GM18499 (cell line): ENCODE results near the gene SPDYE16.
"Not testable (repeated sequence)": the region's sequence is repeated elsewhere in the genome, so short reads cannot be mapped to it uniquely, and the experiment has no call there.

Experiments used
- ATAC-seq: cut with Tn5 transposase; IDR thresholded peaks from one replicate; pipeline ENCODE4 v1.9.1; 2021; ENCODE audit warnings: moderate number of reproducible peaks; ENCODE audit not compliant: insufficient read depth, unreplicated experiment

The SPDYE16 gene

GRCh38 chr7:76543197-76543596, at the start of gene SPDYE16:
SPDYE16 (minus strand) TSS chr7:76543297; CDS start chr7:76541459, 1,838 bp downstream.
- not testable (repeated sequence) for ATAC-seq

- not testable (repeated sequence) for ATAC-seq
These were observed 49.6 kb upstream of the SPDYE16 start for GRCh38 chr7:76592694-76593093.

GRCh38 chr7:76591602-76592304, 48.7 kb upstream of the SPDYE16 start:
- peak; percentile 85 for ATAC-seq

- ATAC-seq = not testable (repeated sequence)
These were observed 47.9 kb upstream of the SPDYE16 start for GRCh38 chr7:76591033-76591432.

GRCh38 chr7:76588586-76588985, 45.5 kb upstream of the SPDYE16 start:
- not testable (repeated sequence) for ATAC-seq

- not testable (repeated sequence) for ATAC-seq
These were observed 43.7 kb upstream of the SPDYE16 start for GRCh38 chr7:76586585-76587315.

- ATAC-seq = not testable (repeated sequence)
These were observed 40.7 kb upstream of the SPDYE16 start for GRCh38 chr7:76583636-76584281.

GRCh38 chr7:76582848-76583631, 39.9 kb upstream of the SPDYE16 start:
- not testable (repeated sequence) for ATAC-seq

- not testable (repeated sequence) for ATAC-seq
These were observed 33.0 kb upstream of the SPDYE16 start for GRCh38 chr7:76575919-76576655.

GRCh38 chr7:76575431-76575830, 32.3 kb upstream of the SPDYE16 start:
- not testable (repeated sequence) for ATAC-seq

GRCh38 chr7:76572296-76572695, 29.2 kb upstream of the SPDYE16 start:
- not testable (repeated sequence) for ATAC-seq

- ATAC-seq = not testable (repeated sequence)
These were observed 27.3 kb upstream of the SPDYE16 start for GRCh38 chr7:76570324-76570775.

GRCh38 chr7:76568742-76569141, 25.6 kb upstream of the SPDYE16 start:
- not testable (repeated sequence) for ATAC-seq

- ATAC-seq = not testable (repeated sequence)
These were observed 24.7 kb upstream of the SPDYE16 start for GRCh38 chr7:76567753-76568152.

GRCh38 chr7:76567311-76567710, 24.2 kb upstream of the SPDYE16 start:
- ATAC-seq = not testable (repeated sequence)

GRCh38 chr7:76565001-76565400, 21.9 kb upstream of the SPDYE16 start:
- ATAC-seq = not testable (repeated sequence)

GRCh38 chr7:76561342-76561741, 18.2 kb upstream of the SPDYE16 start:
- not testable (repeated sequence) for ATAC-seq

- ATAC-seq = not testable (repeated sequence)
These were observed 17.1 kb upstream of the SPDYE16 start for GRCh38 chr7:76560157-76560556.

- ATAC-seq = not testable (repeated sequence)
These were observed 16.6 kb upstream of the SPDYE16 start for GRCh38 chr7:76559685-76560084.
